HG03135 (cell line): ENCODE measurements around the gene OR9Q1.

Experiments
- ATAC-seq: cut with Tn5 transposase; IDR thresholded peaks from one replicate; pipeline ENCODE4 v1.9.1; 2021; ENCODE audit warnings: mild to moderate bottlenecking, moderate library complexity; ENCODE audit not compliant: unreplicated experiment

The OR9Q1 gene

GRCh38 chr11:58227956-58228615 is 204.4 kb downstream of the OR9Q1 start:
- no peak for ATAC-seq
